HG02970 (cell line): ENCODE data around the gene BAIAP2L1.

Source experiments
- ATAC-seq: cut with Tn5 transposase; IDR thresholded peaks from one replicate; pipeline ENCODE4 v1.9.1; 2021; ENCODE audit warnings: mild to moderate bottlenecking, moderate library complexity, moderate number of reproducible peaks; ENCODE audit not compliant: unreplicated experiment, low FRiP score

The BAIAP2L1 gene

DNA sequence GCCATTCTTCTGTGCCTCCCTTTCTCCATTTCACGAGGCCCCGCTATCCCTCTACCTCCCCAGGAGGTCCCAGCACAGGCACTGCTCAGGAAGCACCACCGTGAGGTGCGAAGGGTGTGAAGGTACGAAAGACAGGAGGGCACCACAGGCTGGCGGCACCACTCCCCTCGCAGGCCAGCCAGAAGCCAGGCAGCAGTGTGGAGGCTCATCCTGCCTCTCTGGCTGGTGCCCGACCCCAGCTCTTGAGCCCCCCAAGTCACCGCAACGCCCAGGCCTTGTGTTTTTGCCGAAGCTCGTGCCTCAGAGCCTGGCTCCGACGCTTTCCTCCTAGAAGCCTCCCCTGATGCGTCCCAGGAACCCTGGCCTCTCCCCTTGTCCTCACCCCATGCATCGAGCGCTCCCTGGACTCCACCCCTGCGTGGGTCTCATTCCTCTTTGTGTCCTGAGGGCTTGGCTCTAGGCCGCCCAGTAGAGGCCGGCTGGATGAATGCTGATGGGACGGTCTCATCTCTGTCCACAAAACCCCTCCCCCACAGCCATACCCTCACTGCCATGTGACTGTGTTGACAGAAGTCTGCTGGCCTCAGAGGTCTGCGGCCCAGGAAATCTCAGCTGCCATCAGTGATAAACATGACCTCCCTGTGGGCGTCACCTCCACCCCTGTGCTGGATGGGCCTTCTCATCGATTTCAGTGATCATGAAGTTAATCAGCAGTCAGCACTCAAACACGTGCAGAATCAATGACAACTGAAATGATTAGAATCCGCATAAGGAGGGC, 100.1 kb downstream of the BAIAP2L1 start:
- no peak for ATAC-seq

DNA sequence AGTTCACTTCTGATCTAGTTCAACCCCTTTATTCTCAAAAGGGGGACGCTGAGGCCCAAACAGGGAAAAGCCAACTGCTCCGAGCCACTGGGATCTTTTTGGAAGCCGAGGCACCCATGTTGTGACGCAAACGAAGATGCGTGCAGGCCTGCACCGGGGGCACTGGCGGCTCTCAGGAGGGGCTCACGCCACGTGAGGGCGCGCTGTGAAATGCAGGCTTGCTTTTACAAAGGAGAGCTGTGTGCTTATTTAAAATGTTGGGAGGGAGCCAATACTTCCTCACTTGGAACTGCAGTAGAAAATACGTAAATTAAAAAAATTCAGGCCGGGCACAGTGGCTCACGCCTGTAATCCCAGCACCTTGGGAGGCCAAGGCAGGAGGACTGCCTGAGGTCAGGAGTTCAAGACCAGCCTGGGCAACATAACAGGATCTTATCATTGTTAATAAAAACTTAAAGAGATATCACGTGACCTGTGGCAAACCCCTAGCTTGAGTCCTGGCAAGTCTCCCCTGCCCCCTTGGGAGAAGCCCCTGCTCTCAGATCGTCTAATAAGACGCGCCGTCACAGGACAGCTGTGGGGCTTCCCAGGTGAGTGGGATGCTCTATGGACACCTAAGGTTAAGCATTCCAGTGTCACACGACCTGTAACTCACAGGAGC, 103.1 kb downstream of the BAIAP2L1 start:
- no peak for ATAC-seq

DNA sequence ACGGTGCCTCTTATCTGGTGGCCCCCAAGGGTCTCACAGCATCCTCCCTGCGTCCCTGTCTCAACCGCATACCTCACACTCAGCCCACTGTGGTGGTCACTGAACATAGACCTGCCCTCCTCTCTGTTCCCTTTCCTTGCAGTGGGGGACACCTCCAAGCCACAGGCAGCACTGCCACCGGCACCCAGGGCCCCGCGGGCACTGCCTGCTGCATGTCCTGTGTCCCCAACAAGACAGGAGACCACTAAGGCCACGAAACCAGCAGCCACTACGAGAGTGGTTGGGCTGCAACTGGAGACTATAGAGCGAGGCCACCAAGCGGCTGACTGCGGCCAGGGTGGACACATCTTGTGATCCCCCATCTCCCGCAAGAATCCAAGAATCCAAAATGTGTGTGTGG, 104.1 kb downstream of the BAIAP2L1 start:
- no peak for ATAC-seq

DNA sequence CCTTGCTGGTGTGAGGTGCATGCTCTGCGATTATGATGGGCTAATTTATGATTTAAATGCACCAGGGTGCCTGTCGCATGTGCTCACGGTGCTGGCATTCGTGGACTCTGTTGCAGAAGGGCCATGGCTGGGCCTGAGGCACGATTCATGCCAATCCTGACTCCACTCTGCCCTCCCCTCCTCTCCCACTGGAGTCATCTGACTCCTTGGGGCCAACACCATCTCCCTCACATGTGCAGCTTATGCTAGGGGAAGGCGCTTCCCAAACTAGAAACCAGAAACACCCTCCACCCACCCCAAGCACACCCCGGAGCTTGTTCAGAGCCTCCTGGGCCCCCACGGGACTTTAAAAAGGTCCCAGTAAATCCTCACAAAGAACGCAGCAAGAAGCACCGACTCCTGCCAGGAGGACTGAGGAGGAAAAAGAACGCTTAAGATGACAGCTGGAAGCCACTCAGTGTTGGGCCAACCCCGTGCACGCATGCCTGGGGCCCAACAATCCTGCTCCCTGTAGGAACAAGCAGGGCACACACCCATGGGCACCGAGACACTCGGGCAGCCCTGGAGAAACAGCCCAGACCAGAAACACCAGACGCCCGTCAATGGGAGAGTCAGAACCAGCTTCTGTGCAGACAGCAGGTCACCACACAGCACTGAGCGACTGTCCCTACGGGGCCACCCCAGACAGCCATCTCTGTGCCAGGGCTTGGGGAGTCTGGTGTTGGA, 105.3 kb downstream of the BAIAP2L1 start:
- ATAC-seq, result no peak

DNA sequence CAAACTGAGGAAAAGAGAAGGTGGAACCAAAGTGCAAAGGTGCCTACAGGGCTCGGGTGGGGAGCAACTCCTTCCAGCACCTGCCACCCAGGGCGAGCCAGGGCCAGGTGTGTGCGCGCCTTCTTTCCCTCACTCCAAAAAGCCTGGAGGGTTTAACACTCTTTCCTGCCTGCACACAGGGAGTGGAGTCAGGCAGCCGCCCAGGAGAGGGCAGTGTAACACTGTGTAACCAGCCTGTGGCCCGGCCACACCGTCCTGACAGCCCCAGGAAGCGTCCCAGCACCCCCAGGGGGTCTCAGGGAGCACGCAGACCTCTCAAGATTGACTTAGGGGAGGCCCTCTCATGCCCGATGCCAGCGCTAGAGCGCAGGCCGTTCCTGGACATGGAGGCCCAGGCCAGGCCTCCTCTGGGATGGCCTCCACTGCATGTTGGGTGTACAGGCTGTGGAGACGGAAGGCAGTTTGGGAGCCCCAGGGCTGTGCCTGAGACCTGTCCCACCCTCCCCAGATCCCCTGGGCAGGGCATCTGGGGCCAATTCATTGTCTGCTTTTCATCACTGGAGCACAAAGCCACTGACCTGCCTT, 106.0 kb downstream of the BAIAP2L1 start:
- no peak for ATAC-seq

DNA sequence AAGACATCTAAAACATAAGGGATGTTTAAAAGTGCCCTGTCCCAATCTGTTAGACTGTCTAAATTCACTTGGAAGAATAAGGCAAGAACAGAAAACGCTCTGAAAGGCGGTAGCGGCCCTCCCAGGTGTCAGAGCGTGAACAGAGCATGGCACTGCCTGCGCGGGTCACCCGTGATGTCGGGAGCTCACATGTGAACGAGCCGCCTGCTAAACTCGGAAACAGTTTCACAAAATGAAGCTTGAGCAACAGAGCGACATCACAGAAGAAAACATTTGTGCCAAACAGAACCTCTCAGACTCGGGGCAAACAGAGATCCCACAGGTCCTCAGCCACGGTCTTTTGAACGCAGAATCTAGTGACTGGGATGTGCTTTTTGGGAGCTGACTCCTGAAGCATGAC, 106.6 kb downstream of the BAIAP2L1 start:
- ATAC-seq, result no peak

DNA sequence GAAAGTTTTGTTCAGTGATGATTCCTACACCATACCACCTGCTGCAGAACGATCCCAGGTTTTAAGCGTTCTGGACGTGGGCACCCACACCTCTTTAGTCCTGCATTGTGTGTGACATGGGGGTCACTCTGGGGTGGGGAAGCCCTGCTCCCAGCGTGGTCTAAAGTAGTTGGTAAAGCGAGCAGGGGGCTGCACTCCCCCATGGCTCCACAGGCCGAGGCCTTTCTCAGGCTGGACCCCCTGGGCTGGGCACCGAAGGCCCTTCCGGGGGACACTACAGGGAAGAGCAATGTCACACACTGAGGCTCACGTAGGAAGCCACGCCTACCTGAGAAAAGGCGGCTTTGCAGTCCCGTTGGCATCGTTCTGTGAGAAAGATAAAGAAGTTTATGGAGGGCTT, 107.1 kb downstream of the BAIAP2L1 start:
- no peak for ATAC-seq

DNA sequence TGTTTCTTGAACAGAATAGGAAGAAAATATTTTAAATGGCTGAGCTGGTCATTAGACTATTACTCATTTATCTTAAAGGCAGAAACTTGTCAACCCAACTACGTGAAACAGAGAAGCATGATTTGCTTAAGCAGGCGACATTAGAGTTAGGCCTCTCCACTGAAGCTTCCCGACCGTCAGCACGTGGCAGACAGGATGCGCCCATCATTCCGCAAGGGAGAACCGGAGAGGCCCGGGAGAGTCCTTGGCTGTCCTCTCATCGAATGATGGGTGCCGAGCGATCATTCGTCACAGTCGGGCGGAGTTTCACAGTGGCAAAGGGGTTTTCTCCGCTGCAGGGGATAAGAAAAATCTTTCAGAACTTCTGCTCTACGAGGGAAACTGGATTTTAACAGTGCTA, 107.6 kb downstream of the BAIAP2L1 start:
- no peak for ATAC-seq

DNA sequence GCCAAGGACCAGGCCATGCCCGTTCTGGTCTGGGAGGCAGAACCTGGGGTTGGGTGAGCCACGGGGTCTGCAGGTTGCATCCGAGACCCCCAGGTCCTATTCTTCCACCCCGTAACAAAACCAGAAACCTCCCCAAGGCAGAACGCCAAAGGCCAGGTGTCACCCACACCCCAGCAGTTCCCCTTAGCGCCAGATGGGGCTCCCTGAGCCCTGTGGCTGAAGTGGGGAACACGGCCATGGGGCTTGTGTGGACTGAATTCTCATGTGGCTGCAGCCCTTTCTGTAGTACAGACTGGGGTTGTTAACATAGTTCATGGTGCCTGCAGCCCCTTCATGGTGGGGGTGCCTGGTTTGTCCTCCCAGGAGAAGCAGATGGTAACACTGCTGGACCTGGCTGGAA, 109.2 kb downstream of the BAIAP2L1 start:
- no peak for ATAC-seq

DNA sequence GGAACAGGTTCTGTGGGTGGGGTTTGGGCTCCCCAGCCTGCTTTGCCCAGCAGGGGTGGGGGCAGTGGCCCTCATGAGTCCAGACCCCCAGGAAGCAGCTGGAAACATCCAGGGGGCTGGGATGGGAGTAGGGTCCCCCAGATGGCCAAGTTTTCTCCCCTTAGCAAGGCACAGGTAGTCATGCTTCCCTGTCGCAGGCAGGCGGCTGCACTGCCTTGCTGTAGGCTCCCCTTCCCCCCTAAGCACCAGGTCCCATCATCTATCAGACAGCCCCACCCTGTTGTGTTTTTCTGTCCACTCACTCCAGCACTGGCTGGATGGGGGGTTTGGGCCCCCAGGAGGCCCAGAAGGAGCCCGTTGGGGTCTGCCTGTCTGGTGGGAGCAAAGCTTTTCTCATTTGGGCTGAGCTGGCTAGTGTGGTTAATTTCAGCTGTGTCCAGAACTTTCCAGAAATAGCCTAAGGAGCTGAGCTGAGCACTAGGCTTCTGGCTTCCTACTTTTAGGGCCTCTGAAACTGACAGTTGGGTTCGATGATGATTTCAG, 111.5 kb downstream of the BAIAP2L1 start:
- ATAC-seq, result no peak

DNA sequence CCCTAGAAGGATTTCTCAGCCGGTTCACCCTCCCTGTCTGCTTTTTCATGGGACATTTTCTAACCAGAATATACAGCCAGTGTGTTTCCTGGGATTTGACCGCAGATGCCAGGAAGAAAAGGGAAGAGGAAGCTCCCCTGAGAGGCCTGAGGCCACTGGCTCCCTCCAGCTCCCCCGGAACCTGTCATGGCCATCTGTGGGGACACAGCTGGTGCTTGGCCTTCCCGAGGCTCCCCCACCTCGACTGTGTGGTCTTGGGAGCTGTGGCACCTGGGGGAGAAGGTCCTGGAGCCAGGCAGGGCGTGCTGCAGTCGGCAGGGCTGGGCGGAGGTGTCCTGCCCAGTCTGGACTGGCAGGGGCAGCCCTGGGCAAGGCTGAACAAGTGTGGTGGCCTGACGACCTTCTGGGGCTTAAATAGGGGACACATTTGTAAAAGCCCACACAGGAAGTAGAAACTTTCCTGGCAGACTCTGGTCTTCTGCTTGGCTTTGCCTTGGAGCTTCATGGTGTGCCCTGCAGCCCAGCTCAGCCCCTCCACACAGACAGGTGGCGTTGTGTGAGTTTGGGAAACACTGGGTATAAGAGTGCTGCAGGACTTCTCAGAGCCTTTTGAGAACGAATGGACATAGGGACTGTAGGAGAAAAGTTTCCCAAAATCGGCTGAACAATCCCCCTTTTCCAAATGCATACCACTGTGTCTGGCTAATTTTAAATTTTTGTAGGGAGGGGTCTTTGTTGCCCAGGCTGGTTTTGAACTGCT, 112.6 kb downstream of the BAIAP2L1 start:
- no peak for ATAC-seq

DNA sequence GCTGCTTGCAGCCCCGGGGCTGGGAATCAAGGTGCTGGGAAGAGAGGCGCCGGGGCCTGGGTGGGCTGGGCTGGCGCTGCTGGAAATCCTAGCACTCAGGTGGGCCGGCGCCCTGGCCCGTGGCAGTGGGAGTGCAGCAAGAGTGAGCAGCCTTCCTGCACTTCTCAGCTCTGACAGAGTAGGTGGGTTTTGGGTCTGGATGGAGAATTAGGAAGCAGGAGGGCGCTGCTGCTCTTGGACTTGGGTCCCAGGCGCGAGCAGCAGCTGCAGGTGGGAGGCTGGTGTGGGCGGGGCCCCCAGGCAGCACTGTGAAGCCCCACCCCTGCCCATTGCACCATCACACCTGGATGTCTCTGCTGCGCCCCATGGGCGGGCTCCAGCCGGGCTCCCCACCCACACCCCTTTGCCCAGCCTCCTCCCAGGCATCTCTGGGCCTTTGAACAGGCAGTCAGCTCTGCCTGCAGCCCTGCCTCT, 113.4 kb downstream of the BAIAP2L1 start:
- no peak for ATAC-seq

DNA sequence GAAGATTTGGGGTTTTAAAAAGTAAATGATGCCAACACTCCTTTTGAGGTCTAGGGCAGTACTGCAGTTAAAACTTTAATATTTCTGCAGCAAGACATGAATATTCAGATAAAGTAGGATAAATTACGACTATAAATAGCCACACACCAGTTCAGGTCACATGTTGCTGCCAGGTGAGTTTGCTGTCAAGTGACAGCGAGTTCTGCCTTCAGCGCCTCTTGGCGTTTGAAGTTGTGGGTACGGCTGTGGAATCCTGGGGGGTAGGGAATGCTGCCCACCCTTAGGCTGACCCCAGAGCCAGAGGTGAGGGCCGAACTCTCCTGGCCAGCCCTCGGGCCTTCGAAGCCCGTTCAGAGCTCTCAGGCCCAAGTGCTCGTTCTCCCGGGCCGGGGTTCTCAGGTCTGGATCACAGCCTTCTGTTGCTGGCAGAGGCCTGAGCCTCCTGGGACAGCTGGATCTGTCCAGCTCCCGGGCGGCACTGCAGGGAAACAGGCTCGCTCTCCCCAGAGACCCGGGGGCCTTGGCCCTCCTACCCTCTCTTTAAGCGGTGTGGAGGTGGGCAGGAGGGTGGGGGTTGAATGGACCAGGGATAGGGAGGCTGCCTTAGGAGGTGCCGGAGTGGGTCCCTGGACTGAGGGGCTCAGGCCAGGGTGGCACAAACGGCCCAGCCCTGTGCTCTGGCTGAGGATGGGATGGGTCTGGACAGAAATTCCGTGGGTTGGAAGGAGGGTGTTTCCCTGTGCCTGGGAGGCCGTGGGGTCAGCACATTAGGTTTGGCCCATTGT, 114.0 kb downstream of the BAIAP2L1 start:
- no peak for ATAC-seq

DNA sequence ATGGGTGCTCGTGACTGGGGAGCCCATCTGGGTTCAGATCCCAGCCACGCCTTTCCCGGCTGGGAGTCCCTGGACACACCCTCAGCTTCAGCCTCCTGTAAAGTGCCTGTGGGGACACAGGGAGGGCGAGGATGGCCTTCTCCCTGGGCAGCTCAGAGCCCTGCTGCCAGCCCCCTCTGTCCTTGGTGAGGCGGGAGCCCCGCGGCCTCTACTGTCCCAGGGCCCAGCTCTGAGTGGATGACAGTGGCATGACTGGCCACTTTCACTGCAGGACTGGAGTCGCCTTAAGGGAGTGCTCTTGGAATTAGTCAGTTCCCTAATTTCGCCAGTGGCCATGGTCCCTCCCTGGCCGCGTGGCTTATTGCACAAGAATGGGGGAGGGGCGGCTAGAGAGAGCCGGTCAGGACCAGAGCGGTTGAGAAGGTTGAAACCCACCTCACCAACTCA, 114.8 kb downstream of the BAIAP2L1 start:
- ATAC-seq, result no peak

DNA sequence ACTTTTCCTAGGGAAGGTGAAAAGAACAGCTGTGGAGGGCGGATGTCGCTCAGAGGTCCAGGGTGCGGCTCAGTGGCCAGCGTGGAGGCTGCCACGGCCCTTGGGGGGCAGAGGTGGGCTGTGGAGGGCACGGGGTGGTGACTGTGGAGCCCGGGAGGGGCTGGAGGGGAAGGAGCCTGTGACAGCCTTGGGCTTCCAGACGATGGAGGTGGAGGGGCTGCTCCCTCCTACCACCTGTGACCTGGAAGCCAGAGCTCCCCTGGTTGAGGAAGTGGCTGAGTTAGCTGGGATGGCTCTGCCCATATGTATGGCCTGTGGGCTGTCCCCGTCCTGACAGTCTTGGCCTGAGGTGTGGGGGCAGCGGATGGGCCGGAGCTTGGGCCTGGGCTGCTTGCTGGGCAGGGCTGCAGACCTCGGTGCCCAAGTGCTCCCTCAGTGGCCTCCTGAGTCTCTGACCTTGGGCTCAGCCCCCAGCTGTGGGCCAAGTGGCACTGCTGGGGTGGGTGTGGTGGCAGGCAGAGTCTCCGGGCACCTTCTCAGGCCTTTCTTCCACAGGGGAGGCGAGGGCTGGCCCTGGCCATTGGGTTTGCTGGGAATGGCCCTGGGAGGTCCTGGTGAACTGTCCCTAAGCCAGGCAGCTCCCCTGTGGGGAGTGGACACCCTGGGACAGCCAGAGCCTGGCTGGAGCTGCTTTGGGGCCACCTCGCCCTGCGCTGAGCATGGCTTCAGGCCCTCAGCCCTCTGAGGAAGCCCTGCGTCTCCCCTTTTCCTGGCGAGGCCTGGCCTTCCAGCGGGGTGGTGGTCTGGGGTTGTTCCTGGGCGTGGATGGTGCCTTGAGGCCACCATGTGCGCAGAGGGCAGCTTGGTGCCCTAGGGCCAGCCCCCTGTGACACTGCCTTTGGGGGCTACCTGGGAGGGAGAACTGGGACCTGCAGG, 115.5 kb downstream of the BAIAP2L1 start:
- no peak for ATAC-seq

DNA sequence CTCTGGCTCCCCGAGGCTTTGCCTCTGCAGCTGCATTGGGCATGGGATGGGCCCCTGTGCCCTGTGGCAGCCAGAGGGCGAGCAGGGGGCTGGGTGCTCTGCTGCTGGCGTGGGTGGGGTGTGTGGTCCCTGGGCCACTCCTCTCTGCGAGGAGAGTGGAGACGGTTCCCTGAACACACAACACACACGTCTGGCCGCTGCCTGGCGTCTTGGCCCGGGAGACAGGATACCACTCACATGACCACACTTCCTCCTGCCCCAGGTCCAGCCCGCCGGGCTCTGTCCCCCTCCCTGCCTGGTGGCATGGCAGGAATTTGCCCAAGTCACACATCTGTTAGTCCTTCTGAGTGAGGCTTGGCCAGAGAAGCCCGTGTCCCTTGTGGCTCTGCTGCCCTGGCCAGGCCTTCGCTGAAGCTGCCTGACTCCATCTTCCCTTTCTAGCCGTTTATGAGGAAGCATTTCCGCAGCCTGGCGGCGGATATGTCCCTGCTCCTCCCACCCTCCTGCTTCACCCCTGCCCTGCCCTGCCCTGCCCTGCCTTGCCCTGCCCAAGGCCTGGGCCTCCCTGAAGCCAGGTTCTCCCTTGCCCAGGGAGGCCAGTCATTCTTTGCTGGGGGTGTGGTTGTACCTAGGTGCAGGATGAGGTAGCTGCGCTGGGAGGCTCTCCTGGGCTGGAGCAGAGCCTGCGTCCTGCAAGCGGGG, 116.4 kb downstream of the BAIAP2L1 start:
- no peak for ATAC-seq

DNA sequence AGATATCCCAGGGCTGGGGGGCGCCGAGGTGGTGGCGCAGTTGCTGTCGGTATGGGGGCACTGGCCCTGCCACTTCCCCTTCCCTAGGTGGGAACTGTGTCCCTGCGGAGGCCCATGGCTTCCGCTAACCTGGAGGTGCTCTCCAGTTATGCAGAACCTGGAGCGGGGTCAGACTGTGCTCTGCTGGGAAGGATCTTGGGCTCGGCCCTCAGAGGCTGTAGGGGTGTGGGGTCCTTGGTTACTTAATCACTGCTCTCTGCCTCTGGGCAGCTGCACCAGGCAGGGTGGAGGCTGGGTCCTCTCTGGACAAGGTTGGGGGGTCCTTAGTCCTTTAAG, 117.0 kb downstream of the BAIAP2L1 start:
- no peak for ATAC-seq
